ENCODE measurements around the gene FAM76A. TPM values are rescaled to one million over a fixed set of nuclear protein-coding genes. Genes with fewer than 3 reads are reported as not detected.

FAM76A gene
- total RNA-seq, 1 donor: 16.0 TPM

DNA sequence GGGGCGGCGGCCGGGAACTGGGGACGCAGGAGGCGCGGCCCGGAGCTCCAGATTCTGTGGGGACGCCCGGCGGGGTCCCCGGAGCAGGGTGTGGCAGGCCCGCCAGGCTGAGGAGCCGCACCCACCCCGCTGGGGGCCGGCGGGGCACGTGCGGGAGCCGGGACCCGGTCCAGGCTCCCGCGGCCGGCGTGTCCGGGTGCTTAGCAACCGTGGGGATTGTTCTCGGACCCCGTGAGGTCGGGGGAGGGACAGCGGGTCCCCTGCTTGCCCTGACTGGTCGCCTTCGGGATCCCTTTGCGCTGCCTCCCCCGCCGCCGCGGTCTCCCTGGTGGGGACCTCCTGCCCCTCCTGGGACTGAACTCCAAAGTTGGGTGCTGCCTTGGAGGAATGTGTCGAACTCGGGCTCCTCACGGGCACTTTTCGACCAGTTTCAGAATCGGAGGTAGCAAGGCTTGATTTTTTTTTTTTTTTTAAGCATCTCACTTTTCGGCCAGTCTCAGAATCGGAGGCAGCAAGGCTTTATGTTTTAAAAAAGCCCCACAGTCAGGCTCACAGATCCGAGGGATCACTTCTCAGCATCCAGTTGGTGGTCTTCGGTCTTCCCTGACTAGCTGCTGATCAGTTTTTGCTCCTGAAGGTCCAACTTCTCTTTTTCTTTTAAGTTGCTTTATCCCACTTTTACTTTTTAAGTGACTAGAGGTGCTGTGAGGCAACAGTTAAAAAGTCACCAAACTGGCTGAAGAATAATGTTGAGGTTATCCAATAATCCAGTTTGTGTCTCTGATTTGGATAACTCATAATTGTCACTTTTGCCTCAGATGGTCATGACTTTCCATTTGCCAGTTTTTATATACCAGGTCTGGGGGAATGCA lies 648 bp downstream of the FAM76A start:
- TF ChIP-seq CTCF (IDR thresholded peaks at IDR 0.05; ENCODE audit: insufficient read depth, low read depth, low read length): no peak
- peak overlapping the region; percentile 88 for H3K4me3 ChIP-seq (ENCODE audit: low read depth, low read length)
- DNase-seq (ENCODE audit: low read depth): peak; percentile 34

DNA sequence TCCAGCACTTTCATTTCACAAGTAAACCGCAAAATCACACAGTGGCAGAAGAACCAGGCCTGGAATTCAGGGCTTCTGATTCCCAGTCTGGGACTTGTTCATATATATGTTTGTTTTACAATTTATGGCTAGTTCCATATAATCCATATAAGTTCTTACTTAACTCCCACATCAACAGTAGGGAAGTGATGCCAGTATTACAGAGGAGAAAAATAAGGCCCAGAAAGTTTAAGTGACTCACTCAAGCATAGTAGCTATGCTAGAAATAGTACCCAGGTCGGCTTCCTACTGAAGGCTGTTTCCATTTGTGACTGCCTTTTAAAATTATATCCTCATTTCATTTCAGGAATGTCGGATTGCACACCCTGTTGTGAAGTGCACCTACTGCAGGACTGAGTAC lies 1.4 kb downstream of the FAM76A start:
- DNase-seq (ENCODE audit: low read depth): peak; percentile 16
- no peak for TF ChIP-seq CTCF (IDR thresholded peaks at IDR 0.05; ENCODE audit: insufficient read depth, low read depth, low read length)
- peak overlapping the region; percentile 88 for H3K4me3 ChIP-seq (ENCODE audit: low read depth, low read length)

DNA sequence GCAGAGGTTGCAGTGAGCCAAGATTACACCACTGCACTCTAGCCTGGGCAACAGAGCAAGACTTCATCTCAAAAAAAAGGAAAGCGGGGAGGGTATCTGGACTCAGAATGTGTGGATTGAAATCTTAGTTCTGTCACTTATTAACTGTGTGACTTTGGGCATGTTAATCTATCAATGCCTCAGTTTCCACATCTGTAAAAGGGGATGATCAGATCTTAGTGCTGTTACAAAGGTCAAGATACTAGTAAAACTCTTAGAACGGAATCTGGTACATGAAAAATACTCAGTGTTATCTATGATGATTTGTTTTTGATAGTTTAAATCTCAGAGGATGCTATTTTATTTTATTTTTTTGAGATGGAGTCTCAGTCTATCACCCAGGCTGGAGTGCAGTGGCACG lies 10.5 kb downstream of the FAM76A start:
- no peak for DNase-seq (ENCODE audit: low read depth)
- H3K4me3 ChIP-seq (ENCODE audit: low read depth, low read length): no peak overlapping the region
- no peak for TF ChIP-seq CTCF (IDR thresholded peaks at IDR 0.05; ENCODE audit: insufficient read depth, low read depth, low read length)

- H3K4me3 ChIP-seq (ENCODE audit: low read depth, low read length): no peak overlapping the region
- TF ChIP-seq CTCF (IDR thresholded peaks at IDR 0.05; ENCODE audit: insufficient read depth, low read depth, low read length): no peak
- no peak for DNase-seq (ENCODE audit: low read depth)
These were observed 15.4 kb downstream of the FAM76A start for GRCh38 chr1:27741121-27741520.

GRCh38 chr1:27744556-27744955 lies 18.8 kb downstream of the FAM76A start:
- DNase-seq (ENCODE audit: low read depth): no peak
- no peak overlapping the region for H3K4me3 ChIP-seq (ENCODE audit: low read depth, low read length)
- no peak for TF ChIP-seq CTCF (IDR thresholded peaks at IDR 0.05; ENCODE audit: insufficient read depth, low read depth, low read length)

GRCh38 chr1:27745466-27745865 lies 19.7 kb downstream of the FAM76A start:
- no peak for DNase-seq (ENCODE audit: low read depth)
- TF ChIP-seq CTCF (IDR thresholded peaks at IDR 0.05; ENCODE audit: insufficient read depth, low read depth, low read length): no peak

More at GRCh38 chr1:27745466-27745865, 19.7 kb downstream of the FAM76A start:
- H3K4me3 ChIP-seq (ENCODE audit: low read depth, low read length): no peak overlapping the region

Data from fibroblast of villous mesenchyme (primary cell).